ENCODE measurements around the gene STAT6. TPM values are rescaled to one million over a fixed set of nuclear protein-coding genes. Genes with fewer than 3 reads are reported as not detected.
A peak's percentile ranks its signal among the peaks of the same experiment; 100 is the strongest.
"Not testable (repeated sequence)": the region's sequence is repeated elsewhere in the genome, so short reads cannot be mapped to it uniquely, and the experiment has no call there.

Gene STAT6
- total RNA-seq, 2 donors from 2014 or later: 182 to 214 TPM

GRCh38 chr12:57129889-57130288 lies 18.7 kb upstream of the STAT6 start:
- intact Hi-C loops (cut with DNase I, micrococcal nuclease): no loop called here
- DNase-seq (no peak), ATAC-seq (no peak)

- intact Hi-C loops (cut with DNase I, micrococcal nuclease): no loop called here
- ATAC-seq (no peak), DNase-seq (no peak)
Observed at GRCh38 chr12:57129321-57129842, 18.2 kb upstream of the STAT6 start.

- intact Hi-C loops (cut with DNase I, micrococcal nuclease): no loop called here
- DNase-seq (peak in 1 of 2 donors; percentile 43), ATAC-seq (no peak)
Observed at GRCh38 chr12:57128519-57129247, 17.5 kb upstream of the STAT6 start.

GRCh38 chr12:57127726-57128518 lies 16.8 kb upstream of the STAT6 start, which contains the start of gene LRP1:
TSS of gene LRP1 (plus strand) at chr12:57128483. CDS start at chr12:57128965, 482 bp downstream.
- intact Hi-C loops (cut with DNase I, micrococcal nuclease): no loop called here
- DNase-seq (peak; percentile 89 to 90), ATAC-seq (peak; percentile 71)

- ATAC-seq: peak; percentile 80
- DNase-seq: peak; percentile 89
- intact Hi-C loops (cut with DNase I, micrococcal nuclease): no loop called here
Observed at GRCh38 chr12:57127101-57127725, 16.1 kb upstream of the STAT6 start.

- DNase-seq: no peak
- ATAC-seq: no peak
- intact Hi-C loops (cut with DNase I, micrococcal nuclease): no loop called here
Observed at GRCh38 chr12:57126561-57126960, 15.4 kb upstream of the STAT6 start.

GRCh38 chr12:57126061-57126460 lies 14.9 kb upstream of the STAT6 start:
- intact Hi-C loops (cut with DNase I, micrococcal nuclease): no loop called here
- DNase-seq (no peak), ATAC-seq (no peak)

GRCh38 chr12:57124261-57124877 lies 13.2 kb upstream of the STAT6 start:
- DNase-seq (peak; percentile 61 to 80), ATAC-seq (peak; percentile 14)
- intact Hi-C loops (cut with DNase I, micrococcal nuclease): loop anchor here in 1 of 2 donors (2.0 kb wide), 1 partner anchor 58 kb away; no protein-coding TSS in a partner anchor

- ATAC-seq (no peak), DNase-seq (no peak)
- intact Hi-C loops (cut with DNase I, micrococcal nuclease): loop anchor here in 1 of 2 donors (2.0 kb wide), 2 partner anchors 53 to 59 kb away; no protein-coding TSS in a partner anchor
Observed at GRCh38 chr12:57123813-57124212, 12.7 kb upstream of the STAT6 start.

GRCh38 chr12:57120718-57121117 lies 9.6 kb upstream of the STAT6 start:
- ATAC-seq; intact Hi-C loops (cut with DNase I, micrococcal nuclease): not testable (repeated sequence)

GRCh38 chr12:57119294-57120085 lies 8.3 kb upstream of the STAT6 start:
- no peak for ATAC-seq
- intact Hi-C loops (cut with DNase I, micrococcal nuclease): loop anchor here in 1 of 2 donors (10.0 kb wide), 1 partner anchor 55 kb away; no protein-coding TSS in a partner anchor
- DNase-seq: no peak

More at GRCh38 chr12:57120718-57121117, 9.6 kb upstream of the STAT6 start:
- DNase-seq: not testable (repeated sequence)

GRCh38 chr12:57118711-57119271 lies 7.6 kb upstream of the STAT6 start:
- ATAC-seq (peak; percentile 52), DNase-seq (no peak)
- intact Hi-C loops (cut with DNase I, micrococcal nuclease): loop anchor here in 1 of 2 donors (10.0 kb wide), 1 partner anchor 54 kb away; no protein-coding TSS in a partner anchor

- intact Hi-C loops (cut with DNase I, micrococcal nuclease): loop anchor here in 1 of 2 donors (10.0 kb wide), 1 partner anchor 52 kb away; no protein-coding TSS in a partner anchor
- no peak for ATAC-seq
- DNase-seq: no peak
Observed at GRCh38 chr12:57116580-57117281, 5.6 kb upstream of the STAT6 start.

GRCh38 chr12:57112492-57113294 lies 1.5 kb upstream of the STAT6 start:
- DNase-seq (peak in 1 of 2 donors; percentile 91), ATAC-seq (no peak)

GRCh38 chr12:57110104-57111030 lies 795 bp downstream of the STAT6 start:
- ATAC-seq (peak; percentile 42), DNase-seq (peak; percentile 73 to 87)
- intact Hi-C loops (cut with DNase I, micrococcal nuclease): loop anchor here (5.0 to 10.0 kb wide), 2 partner anchors 46 to 98 kb away; no protein-coding TSS in a partner anchor

More at GRCh38 chr12:57112492-57113294, 1.5 kb upstream of the STAT6 start:
- intact Hi-C loops (cut with DNase I, micrococcal nuclease): loop anchor here (2.0 to 10.0 kb wide), 3 partner anchors 44 to 100 kb away; no protein-coding TSS in a partner anchor

Measured in left colon (tissue), 2 donors.